LNCAP (cell line): ENCODE measurements around the gene ST3GAL2.

Source experiments
- TF ChIP-seq, protein P1 (sequence below): fragments of 450-650 bp; IDR thresholded peaks from 2 replicates; pipeline ENCODE4 v1.5.1; 2017; ENCODE audit warnings: mild to moderate bottlenecking

Gene ST3GAL2

DNA sequence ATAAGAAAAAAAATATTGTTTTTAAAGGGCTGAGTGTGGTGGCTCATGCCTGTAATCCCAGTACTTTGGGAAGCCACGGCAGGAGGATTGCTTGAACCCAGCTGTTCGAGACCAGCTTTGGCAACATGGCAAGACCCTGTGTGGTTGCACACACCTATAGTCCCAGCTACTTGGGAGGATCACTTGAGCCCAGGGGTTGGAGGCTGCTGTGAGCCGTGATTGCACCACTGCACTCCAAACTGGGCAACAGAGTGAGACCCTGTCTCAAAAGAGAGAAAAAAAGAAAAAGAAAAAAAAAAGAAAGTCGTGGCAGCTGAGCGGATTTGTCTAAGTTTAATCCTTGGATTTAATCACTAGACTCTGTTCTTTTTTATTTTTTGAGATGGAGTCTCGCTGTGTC lies 9.2 kb upstream of the ST3GAL2 start:
- TF ChIP-seq, protein P1, sequence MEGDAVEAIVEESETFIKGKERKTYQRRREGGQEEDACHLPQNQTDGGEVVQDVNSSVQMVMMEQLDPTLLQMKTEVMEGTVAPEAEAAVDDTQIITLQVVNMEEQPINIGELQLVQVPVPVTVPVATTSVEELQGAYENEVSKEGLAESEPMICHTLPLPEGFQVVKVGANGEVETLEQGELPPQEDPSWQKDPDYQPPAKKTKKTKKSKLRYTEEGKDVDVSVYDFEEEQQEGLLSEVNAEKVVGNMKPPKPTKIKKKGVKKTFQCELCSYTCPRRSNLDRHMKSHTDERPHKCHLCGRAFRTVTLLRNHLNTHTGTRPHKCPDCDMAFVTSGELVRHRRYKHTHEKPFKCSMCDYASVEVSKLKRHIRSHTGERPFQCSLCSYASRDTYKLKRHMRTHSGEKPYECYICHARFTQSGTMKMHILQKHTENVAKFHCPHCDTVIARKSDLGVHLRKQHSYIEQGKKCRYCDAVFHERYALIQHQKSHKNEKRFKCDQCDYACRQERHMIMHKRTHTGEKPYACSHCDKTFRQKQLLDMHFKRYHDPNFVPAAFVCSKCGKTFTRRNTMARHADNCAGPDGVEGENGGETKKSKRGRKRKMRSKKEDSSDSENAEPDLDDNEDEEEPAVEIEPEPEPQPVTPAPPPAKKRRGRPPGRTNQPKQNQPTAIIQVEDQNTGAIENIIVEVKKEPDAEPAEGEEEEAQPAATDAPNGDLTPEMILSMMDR, result no peak

DNA sequence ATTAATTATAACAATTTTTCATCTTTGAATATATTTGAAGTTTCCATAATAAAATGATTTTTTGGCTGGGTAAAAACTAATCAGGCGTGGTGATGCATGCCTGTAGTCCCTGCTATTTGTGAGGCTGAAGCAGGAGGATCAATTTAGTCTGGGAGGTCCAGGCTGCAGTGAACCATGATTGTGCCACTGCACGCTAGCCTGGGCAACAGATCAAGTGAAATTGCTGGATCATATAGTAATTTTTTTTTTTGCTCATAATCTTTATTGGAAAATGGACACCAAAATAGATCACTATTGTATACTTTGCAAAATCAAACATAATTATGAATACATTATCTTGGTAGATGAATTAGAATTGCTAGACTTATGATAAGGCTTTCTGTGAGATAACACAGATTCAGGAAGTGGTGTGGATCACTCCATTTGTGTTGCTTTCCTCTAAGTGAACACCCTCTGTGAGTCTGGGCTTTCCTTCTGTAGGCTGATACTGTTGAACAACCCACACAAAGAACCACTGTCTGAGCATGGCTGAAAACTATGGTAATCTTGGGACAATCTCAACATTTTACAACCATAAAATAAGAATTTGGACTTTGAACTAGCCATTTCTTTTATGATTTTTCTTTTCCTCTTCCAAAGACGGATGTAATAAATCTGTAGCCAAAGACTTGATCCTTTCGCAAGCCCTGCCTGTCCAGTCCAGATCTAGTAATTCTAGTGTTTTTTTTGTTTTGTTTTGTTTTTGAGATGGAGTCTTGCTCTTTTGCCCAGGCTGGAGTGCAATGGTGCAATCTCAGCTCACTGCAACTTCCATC lies 5.6 kb upstream of the ST3GAL2 start:
- TF ChIP-seq, protein P1, result no peak

DNA sequence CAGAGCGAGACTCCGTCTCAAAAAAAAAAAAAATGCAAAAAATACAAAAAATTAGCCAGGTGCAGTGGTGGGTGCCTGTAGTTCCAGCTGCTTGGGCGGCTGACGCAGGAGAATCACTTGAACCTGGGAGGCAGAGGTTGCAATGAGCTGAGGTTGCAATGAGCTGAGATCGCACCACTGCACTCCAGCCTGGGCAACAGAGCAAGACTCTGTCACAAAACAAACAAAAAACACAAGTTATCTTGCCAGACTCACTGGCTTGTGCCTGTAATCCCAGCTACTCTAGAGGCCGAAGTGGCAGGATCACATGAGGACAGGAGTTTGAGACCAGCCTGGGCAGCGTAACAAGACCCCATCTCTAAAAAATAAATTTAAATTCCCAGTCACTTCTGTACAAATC lies 3.4 kb upstream of the ST3GAL2 start:
- TF ChIP-seq, protein P1, result no peak

DNA sequence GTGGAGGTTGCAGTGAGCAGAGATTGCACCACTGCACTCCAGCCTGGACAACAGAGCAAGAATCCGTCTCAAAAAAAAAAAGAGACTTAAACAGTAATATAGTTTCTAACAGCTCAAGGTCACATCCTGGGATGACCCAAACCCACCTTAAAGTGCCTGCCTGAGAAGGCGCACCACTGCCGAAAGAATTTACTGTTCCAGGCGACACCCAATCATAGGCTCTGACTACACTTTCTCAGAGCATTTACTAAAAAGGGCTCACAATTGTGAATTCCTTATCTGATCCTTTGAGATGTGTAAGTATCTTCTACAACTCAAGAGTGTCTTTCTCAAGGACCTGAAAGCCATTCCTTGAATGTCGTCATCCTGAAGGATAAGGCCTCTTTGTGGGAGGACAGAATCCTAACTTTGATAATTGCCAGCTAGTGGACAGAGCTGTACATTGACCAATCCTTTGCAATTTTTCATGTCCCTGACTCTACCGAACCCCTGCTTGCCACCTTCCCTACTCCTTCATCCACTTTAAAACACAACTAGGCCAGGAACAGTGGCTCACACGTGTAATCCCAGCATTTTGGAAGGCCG lies 2.6 kb upstream of the ST3GAL2 start:
- TF ChIP-seq, protein P1, result no peak

DNA sequence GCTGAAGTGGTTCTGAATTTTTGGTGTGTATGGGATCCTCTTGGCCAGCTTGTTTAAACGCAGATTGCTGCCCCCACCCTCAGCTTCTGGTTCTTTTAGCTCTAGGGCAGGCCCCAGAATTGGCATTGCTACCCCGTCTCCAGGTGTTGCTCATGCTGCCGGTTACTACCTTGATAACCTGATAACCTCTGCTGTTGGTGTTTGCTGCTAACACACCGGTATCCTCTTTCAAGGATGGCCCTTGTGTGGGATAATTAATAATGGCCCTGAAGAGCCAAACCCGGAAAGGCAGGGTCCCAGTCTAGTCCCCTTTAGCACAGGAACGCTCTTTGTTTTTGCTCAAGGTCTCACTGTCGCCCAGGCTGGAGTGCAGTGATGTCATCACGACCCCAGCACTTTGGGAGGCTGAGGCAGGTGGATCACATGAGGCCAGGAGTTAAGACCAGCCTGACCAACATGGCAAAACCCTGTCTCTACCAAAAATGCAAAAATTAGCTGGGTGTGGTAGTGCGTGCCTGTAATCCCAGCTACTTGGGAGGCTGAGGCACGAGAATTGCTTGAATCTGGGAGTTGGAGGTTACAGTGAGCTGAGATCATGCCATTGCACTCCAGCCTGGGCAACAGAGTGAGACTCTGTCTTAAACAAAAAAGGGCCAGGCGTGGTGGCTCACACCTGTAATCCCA lies 1.3 kb upstream of the ST3GAL2 start:
- TF ChIP-seq, protein P1, result no peak

DNA sequence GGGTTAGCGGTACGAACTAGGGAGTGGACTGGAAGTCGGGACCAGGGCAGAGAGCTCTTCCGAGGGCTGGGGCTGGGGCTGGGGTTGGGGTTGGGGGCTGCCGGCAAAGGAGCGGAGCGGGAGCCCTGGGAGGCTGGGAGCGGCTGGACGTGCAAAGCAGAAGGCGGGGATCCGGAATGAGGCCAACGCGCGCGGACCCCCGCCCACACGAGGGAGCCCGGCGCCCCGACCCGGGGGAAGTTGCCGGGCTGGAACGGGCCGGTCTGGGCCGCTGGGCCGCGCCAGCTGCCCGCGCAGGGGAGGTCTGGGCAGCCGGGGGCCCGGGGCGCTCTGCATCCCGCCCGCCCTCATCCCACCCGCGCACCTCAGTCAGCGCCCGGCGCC lies 323 bp downstream of the ST3GAL2 start:
- TF ChIP-seq, protein P1, result no peak

DNA sequence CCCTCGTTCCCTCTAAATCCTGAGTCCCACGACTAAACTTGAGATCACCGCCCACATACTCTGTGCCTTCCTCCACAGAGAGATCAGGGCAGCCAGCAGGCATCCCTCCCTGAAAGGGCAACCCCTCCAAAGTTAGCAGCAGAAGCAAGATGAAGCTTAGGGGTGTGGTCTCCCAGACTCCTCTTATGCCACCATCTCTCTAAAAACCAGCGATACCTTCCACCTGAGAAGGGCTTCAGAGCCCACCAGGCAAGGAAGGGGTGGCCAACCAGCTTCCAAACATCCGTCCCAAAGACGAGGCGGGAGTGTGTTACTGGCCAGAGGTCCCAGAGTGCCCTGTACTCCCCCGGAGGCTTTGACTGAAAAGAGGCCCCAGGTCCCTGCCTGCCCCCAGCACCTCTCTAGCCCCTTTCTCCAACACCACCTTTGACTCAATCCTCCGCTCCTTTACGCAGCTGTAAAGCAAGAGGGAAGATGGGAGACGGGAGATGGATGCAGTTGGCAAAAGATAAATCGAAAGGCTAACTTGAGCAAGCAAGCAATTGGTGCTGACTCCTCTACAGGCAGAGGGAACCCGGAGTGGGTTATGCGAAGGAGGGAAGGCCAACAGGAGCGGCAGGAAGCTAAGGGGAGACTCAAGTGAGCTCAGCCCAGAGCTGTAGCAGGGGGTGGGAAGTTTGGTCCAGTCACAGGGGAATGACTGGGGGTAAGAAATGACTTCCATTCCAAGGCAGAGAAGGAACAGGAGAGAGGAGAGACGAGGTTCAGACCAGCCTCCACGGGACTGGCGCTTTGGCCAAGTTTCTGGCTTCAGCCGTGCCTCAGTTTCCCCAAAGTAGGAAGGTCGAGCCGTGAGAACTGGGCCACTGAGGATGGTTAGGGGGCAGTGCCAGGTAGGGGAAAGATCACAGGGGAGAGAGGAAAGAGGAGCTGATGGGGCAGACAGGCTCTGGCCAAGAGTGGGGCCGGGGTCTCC lies 1.0 kb downstream of the ST3GAL2 start:
- TF ChIP-seq, protein P1, result no peak
